Loucy (cell line): Measurements from ENCODE around the gene TELO2.
"Not testable (repeated sequence)": the region's sequence is repeated elsewhere in the genome, so short reads cannot be mapped to it uniquely, and the experiment has no call there.

Source experiments
- H2AFZ ChIP-seq: fragments of 200-600 bp; sonication (generic); 2 replicates; pipeline ENCODE4 v1.6.0; 2016; ENCODE audit warnings: antibody characterized with exemption, mild to moderate bottlenecking, low read length, moderate library complexity
- H3F3A ChIP-seq: fragments of 200-600 bp; 2 replicates; pipeline ENCODE4 v1.6.0; 2016; ENCODE audit warnings: antibody characterized with exemption, low read depth, mild to moderate bottlenecking
- H3K27me3 ChIP-seq: fragments of 200-600 bp; sonication (generic); 2 replicates; pipeline ENCODE4 v1.6.1; 2014; ENCODE audit warnings: low read length, mild to moderate bottlenecking; ENCODE audit not compliant: insufficient read depth, poor library complexity, severe bottlenecking
- H3K36me3 ChIP-seq: fragments of 200-600 bp; sonication (generic); 2 replicates; pipeline ENCODE4 v1.6.1; 2016; ENCODE audit warnings: low read length; ENCODE audit not compliant: insufficient read depth
- H3K4me1 ChIP-seq: fragments of 200-600 bp; sonication (generic); 2 replicates; pipeline ENCODE4 v1.5.1; 2014; ENCODE audit warnings: low read length, mild to moderate bottlenecking; ENCODE audit not compliant: insufficient read depth, poor library complexity, severe bottlenecking
- H3K4me2 ChIP-seq: fragments of 200-600 bp; sonication (generic); 2 replicates; pipeline ENCODE4 v1.6.0; 2014; ENCODE audit warnings: antibody characterized with exemption, low read length, low read depth, mild to moderate bottlenecking; ENCODE audit not compliant: poor library complexity, severe bottlenecking
- H3K4me3 ChIP-seq: fragments of 200-600 bp; sonication (generic); 2 replicates; pipeline ENCODE4 v1.5.1; 2014; ENCODE audit warnings: low read length, mild to moderate bottlenecking, mixed read lengths; ENCODE audit not compliant: poor library complexity, severe bottlenecking
- H3K79me2 ChIP-seq: fragments of 200-600 bp; sonication (generic); 2 replicates; pipeline ENCODE4 v1.6.1; 2014; ENCODE audit warnings: low read length; ENCODE audit not compliant: insufficient read depth
- H3K9ac ChIP-seq: fragments of 200-600 bp; sonication (generic); 2 replicates; pipeline ENCODE4 v1.6.0; 2014; ENCODE audit warnings: mild to moderate bottlenecking, low read depth, low read length, moderate library complexity; ENCODE audit not compliant: poor library complexity, severe bottlenecking
- H3K9me2 ChIP-seq: fragments of 200-600 bp; sonication (generic); replicated peaks from 2 replicates; pipeline ENCODE4 v1.6.1; 2016; ENCODE audit warnings: low read depth, low read length, mixed read lengths
- H3K9me3 ChIP-seq: fragments of 200-600 bp; sonication (generic); 2 replicates; pipeline ENCODE4 v1.6.1; 2014; ENCODE audit warnings: mild to moderate bottlenecking, antibody characterized with exemption, low read length, low read depth; ENCODE audit not compliant: insufficient read depth
- H4K20me1 ChIP-seq: fragments of 200-600 bp; sonication (generic); 2 replicates; pipeline ENCODE4 v1.6.0; 2014; ENCODE audit warnings: antibody characterized with exemption, low read length, mild to moderate bottlenecking; ENCODE audit not compliant: insufficient read depth, poor library complexity, severe bottlenecking
- EZH2phosphoT487 ChIP-seq: fragments of 200-600 bp; IDR thresholded peaks from 2 replicates; pipeline ENCODE4 v1.6.1; 2018; ENCODE audit warnings: antibody characterized with exemption, mild to moderate bottlenecking, moderate library complexity, borderline replicate concordance
- TF ChIP-seq, protein P1 (sequence below): fragments of 200-600 bp; sonication (generic); conservative IDR thresholded peaks from 2 replicates; pipeline ENCODE4 v1.5.1; 2014; ENCODE audit warnings: mild to moderate bottlenecking, antibody characterized with exemption, low read length

TELO2 gene

GRCh38 chr16:1474796-1475551 lies 18.2 kb upstream of the TELO2 start, which contains the start of gene CLCN7:
TSS of gene CLCN7 (minus strand) at chr16:1475028. CDS start at chr16:1474974, 54 bp downstream.
- Histone ChIP-seq H3K4me2 (peak within 1 kb of the TSS; percentile 80), H3K36me3 (no peaks in the 10 kb centered on the region), H3F3A (no peaks in the 10 kb centered on the region), H3K9me2 (no peaks in the 10 kb centered on the region), H4K20me1 (no peaks in the 10 kb centered on the region), H3K79me2 (peaks cover 7% of the 10 kb centered on the region; the same call in 1 of the 2 replicates), H3K9me3 (no peaks in the 10 kb centered on the region), H3K4me3 (peak within 1 kb of the TSS; percentile 80), H3K9ac (peak within 1 kb of the TSS; percentile 94), H3K27me3 (no peaks in the 10 kb centered on the region), H2AFZ (peak within 1 kb of the TSS; percentile 87), H3K4me1 (no peaks in the 10 kb centered on the region)
- TF ChIP-seq, protein P1, sequence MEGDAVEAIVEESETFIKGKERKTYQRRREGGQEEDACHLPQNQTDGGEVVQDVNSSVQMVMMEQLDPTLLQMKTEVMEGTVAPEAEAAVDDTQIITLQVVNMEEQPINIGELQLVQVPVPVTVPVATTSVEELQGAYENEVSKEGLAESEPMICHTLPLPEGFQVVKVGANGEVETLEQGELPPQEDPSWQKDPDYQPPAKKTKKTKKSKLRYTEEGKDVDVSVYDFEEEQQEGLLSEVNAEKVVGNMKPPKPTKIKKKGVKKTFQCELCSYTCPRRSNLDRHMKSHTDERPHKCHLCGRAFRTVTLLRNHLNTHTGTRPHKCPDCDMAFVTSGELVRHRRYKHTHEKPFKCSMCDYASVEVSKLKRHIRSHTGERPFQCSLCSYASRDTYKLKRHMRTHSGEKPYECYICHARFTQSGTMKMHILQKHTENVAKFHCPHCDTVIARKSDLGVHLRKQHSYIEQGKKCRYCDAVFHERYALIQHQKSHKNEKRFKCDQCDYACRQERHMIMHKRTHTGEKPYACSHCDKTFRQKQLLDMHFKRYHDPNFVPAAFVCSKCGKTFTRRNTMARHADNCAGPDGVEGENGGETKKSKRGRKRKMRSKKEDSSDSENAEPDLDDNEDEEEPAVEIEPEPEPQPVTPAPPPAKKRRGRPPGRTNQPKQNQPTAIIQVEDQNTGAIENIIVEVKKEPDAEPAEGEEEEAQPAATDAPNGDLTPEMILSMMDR: no peak
- no peak for TF ChIP-seq EZH2phosphoT487

DNA sequence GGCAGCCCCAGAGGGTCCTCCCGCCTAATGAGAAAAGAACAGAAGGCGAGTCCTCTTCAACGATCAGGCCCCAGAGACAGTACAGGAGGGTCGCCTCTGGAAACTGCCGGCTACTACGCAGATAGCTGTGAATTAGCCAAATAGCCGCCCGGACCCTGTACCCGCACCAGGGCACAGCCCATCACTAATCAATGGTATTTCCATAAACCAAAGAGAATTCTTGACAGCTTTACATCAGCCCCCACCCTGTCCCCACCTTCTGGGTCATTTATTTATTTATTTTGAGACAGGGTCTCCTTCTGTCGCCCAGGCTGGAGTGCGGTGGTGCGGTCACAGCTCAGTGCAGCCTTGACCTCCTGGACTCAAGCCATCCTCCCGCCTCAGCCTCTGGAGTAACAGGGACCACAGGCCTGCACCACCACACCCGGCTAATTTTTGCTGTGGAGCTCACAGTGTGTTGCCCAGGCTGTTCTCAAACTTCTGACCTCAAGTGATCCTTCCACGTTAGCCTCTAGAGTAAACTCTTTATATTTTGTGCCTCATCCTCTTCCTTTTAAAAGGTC lies 17.5 kb upstream of the TELO2 start:
- peak overlapping the region; percentile 94 for H3K9ac ChIP-seq
- no peaks in the 10 kb centered on the region for H3K36me3 ChIP-seq
- TF ChIP-seq EZH2phosphoT487: no peak
- TF ChIP-seq, protein P1: no peak
- no peaks in the 10 kb centered on the region for H3K4me1 ChIP-seq
- H3K9me2 ChIP-seq: no peaks in the 10 kb centered on the region
- H3K27me3 ChIP-seq: no peaks in the 10 kb centered on the region
- peak overlapping the region; percentile 80 for H3K4me3 ChIP-seq
- no peaks in the 10 kb centered on the region for H3F3A ChIP-seq
- no peaks in the 10 kb centered on the region for H4K20me1 ChIP-seq
- no peaks in the 10 kb centered on the region for H3K9me3 ChIP-seq
- peaks cover 7% of the 10 kb centered on the region; the same call in 1 of the 2 replicates for H3K79me2 ChIP-seq
- peak overlapping the region; percentile 69 for H3K4me2 ChIP-seq
- no peak overlapping the region; the same call in 1 of the 2 replicates for H2AFZ ChIP-seq

GRCh38 chr16:1477033-1477432 lies 16.1 kb upstream of the TELO2 start:
- no peak overlapping the region for H3K9ac ChIP-seq
- H3K79me2 ChIP-seq: peaks cover 7% of the 10 kb centered on the region; the same call in 1 of the 2 replicates
- no peaks in the 10 kb centered on the region for H3K36me3 ChIP-seq
- H3K4me3 ChIP-seq: no peak overlapping the region
- H4K20me1 ChIP-seq: no peaks in the 10 kb centered on the region
- TF ChIP-seq EZH2phosphoT487: no peak
- TF ChIP-seq, protein P1: no peak
- H3K9me3 ChIP-seq: no peaks in the 10 kb centered on the region
- no peaks in the 10 kb centered on the region for H3K27me3 ChIP-seq
- no peak overlapping the region for H3K4me2 ChIP-seq
- no peak overlapping the region for H2AFZ ChIP-seq
- H3K9me2 ChIP-seq: no peaks in the 10 kb centered on the region
- H3F3A ChIP-seq: no peaks in the 10 kb centered on the region
- H3K4me1 ChIP-seq: no peaks in the 10 kb centered on the region

DNA sequence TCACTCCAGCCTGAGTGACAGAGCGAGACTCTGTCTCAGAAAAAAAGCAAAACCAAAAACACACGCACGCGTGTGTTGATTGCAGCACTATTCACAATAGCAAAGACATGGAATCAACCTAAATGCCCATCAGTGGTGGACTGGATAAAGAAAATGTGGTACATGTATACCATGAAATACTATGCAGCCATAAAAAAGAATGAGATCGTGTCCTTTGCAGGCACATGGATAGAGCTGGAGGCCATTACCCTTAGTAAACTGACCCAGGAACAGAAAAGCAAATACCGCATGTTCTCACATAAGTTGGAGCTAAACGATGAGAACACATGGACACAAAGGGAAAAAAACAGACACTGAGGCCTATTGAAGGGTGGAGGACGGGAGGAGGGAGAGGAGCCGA lies 14.2 kb upstream of the TELO2 start:
- not testable (repeated sequence) for H3K4me2 ChIP-seq, H3K9me2 ChIP-seq, H3K36me3 ChIP-seq, H2AFZ ChIP-seq, H4K20me1 ChIP-seq, H3K27me3 ChIP-seq, H3K4me3 ChIP-seq, H3F3A ChIP-seq, H3K79me2 ChIP-seq, H3K9me3 ChIP-seq, H3K9ac ChIP-seq, H3K4me1 ChIP-seq
